B cell (primary cell): ENCODE results near the gene GADD45A.

Experiments
- CTCF ChIP-seq: fragments of 200-600 bp; IDR thresholded peaks from one replicate; pipeline ENCODE4 v1.8.0; 2022; ENCODE audit warnings: antibody characterized with exemption, mild to moderate bottlenecking
- EZH2 ChIP-seq: IDR thresholded peaks from 2 replicates; pipeline ENCODE4 v1.6.1; 2012; ENCODE audit warnings: borderline replicate concordance, low read depth, mild to moderate bottlenecking, moderate library complexity, low read length; ENCODE audit not compliant: insufficient read depth, poor library complexity, severe bottlenecking

GRCh38 chr1:67690411-67690810 is 5.4 kb downstream of the GADD45A start:
- TF ChIP-seq CTCF (no peak), EZH2 (no peak)
